ENCODE measurements around the gene RBM15.

RBM15 gene

GRCh38 chr1:110341146-110341871 is 2.1 kb downstream of the RBM15 start (continued):
- no peak for TF ChIP-seq ZNF776 (tag by site-specific recombination; IDR thresholded peaks at IDR 0.05; ENCODE audit: borderline replicate concordance)
- TF ChIP-seq ZNF121 (tag by site-specific recombination; IDR thresholded peaks at IDR 0.05): no peak
- TF ChIP-seq ZNF555 (tag by site-specific recombination; conservative IDR thresholded peaks at IDR 0.05): no peak
- TF ChIP-seq SCRT2 (tag by site-specific recombination; IDR thresholded peaks at IDR 0.05): peak; percentile 79
- TF ChIP-seq ZNF37A (tag by site-specific recombination; IDR thresholded peaks at IDR 0.05): no peak
- peak; percentile 86 for TF ChIP-seq ZBTB21 (tag by site-specific recombination; IDR thresholded peaks at IDR 0.05)
- no peak for TF ChIP-seq ZBTB7A (tag by site-specific recombination; IDR thresholded peaks at IDR 0.05; ENCODE audit: low read depth)
- TF ChIP-seq GLIS1 (tag by site-specific recombination; IDR thresholded peaks at IDR 0.05): no peak
- no peak for TF ChIP-seq PRDM6 (tag by site-specific recombination; IDR thresholded peaks at IDR 0.05)
- TF ChIP-seq MZF1 (tag by site-specific recombination; IDR thresholded peaks at IDR 0.05; ENCODE audit: borderline replicate concordance): no peak; the same call in 1 of the 2 replicates
- TF ChIP-seq ZEB2 (tag by site-specific recombination; IDR thresholded peaks at IDR 0.05): 0 out of 2 replicates have a peak, but pooled peaks have one; percentile 42
- peak; percentile 81 for TF ChIP-seq ZNF366 (tag by site-specific recombination; conservative IDR thresholded peaks at IDR 0.05)
- no peak for TF ChIP-seq ZNF302 (tag by site-specific recombination; IDR thresholded peaks at IDR 0.05; ENCODE audit: low read depth)
- TF ChIP-seq OVOL3 (tag by site-specific recombination; IDR thresholded peaks at IDR 0.05): no peak
- no peak for TF ChIP-seq BCL11B (tag by site-specific recombination; IDR thresholded peaks at IDR 0.05; ENCODE audit: low read depth)
- TF ChIP-seq ZNF473 (tag by site-specific recombination; IDR thresholded peaks at IDR 0.05): no peak
- no peak for TF ChIP-seq ZNF529 (tag by site-specific recombination; IDR thresholded peaks at IDR 0.05; ENCODE audit: insufficient replicate concordance)
- TF ChIP-seq ZNF394 (tag by site-specific recombination; IDR thresholded peaks at IDR 0.05; ENCODE audit: borderline replicate concordance): no peak
- TF ChIP-seq ZBTB49 (tag by site-specific recombination; IDR thresholded peaks at IDR 0.05; ENCODE audit: low read depth): peak; percentile 56; the same call in 1 of the 2 replicates
- TF ChIP-seq KLF8 (tag by site-specific recombination; IDR thresholded peaks at IDR 0.05): 0 out of 2 replicates have a peak, but pooled peaks have one; percentile 18
- no peak for TF ChIP-seq ZNF785 (tag by site-specific recombination; IDR thresholded peaks at IDR 0.05)
- no peak for TF ChIP-seq ZNF157 (tag by site-specific recombination; IDR thresholded peaks at IDR 0.05)
- TF ChIP-seq, protein P1, sequence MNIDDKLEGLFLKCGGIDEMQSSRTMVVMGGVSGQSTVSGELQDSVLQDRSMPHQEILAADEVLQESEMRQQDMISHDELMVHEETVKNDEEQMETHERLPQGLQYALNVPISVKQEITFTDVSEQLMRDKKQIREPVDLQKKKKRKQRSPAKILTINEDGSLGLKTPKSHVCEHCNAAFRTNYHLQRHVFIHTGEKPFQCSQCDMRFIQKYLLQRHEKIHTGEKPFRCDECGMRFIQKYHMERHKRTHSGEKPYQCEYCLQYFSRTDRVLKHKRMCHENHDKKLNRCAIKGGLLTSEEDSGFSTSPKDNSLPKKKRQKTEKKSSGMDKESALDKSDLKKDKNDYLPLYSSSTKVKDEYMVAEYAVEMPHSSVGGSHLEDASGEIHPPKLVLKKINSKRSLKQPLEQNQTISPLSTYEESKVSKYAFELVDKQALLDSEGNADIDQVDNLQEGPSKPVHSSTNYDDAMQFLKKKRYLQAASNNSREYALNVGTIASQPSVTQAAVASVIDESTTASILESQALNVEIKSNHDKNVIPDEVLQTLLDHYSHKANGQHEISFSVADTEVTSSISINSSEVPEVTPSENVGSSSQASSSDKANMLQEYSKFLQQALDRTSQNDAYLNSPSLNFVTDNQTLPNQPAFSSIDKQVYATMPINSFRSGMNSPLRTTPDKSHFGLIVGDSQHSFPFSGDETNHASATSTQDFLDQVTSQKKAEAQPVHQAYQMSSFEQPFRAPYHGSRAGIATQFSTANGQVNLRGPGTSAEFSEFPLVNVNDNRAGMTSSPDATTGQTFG (tag by site-specific recombination; IDR thresholded peaks at IDR 0.05; ENCODE audit: borderline replicate concordance): no peak
- TF ChIP-seq HOXC10 (CRISPR knock-in tag; IDR thresholded peaks at IDR 0.05): no peak
- peak; percentile 89 for TF ChIP-seq ATF2 (tag by site-specific recombination; IDR thresholded peaks at IDR 0.05; ENCODE audit: low read depth)
- no peak for TF ChIP-seq ZNF701 (tag by site-specific recombination; IDR thresholded peaks at IDR 0.05)
- no peak for TF ChIP-seq ZNF658 (tag by site-specific recombination; IDR thresholded peaks at IDR 0.05)
- no peak for TF ChIP-seq KLF10 (tag by site-specific recombination; IDR thresholded peaks at IDR 0.05)
- peak; percentile 81 for TF ChIP-seq ZNF600 (tag by site-specific recombination; IDR thresholded peaks at IDR 0.05)
- peak; percentile 87 for TF ChIP-seq OSR2 (tag by site-specific recombination; IDR thresholded peaks at IDR 0.05)
- peak; percentile 96 for TF ChIP-seq FEZF1 (tag by site-specific recombination; IDR thresholded peaks at IDR 0.05)

Measured in HEK293 (cell line).